Natural killer cell treated with Interleukin-12 subunit alpha and Interleukin-12 subunit beta and Interleukin-15 and Interleukin-18, amount 100 ng/mL, for 72 hours (primary cell): ENCODE measurements around the gene LAMA3. TPM values are rescaled to one million over a fixed set of nuclear protein-coding genes. Genes with fewer than 3 reads are reported as not detected.
A peak's percentile ranks its signal among the peaks of the same experiment; 100 is the strongest.

Experiments
- ATAC-seq, 2 donors: fragments of 150-1000 bp; cut with Tn5 transposase in 1 of 2; sonication (Bioruptor Pico), chemical (Tn5 transposase) in 1 of 2; 2 replicates each; pipeline ENCODE4 v1.10.0; 2021
- DNase-seq: peaks from one replicate; pipeline ENCODE4 v3.0.0; 2022; ENCODE audit warnings: low spot score
- H3K27ac Mint-ChIP-seq, 2 donors: 1 replicate in 1 of 2; 2 replicates in 1 of 2; pipeline ENCODE4 v1.8.0; 2022; ENCODE audit warnings: mixed read lengths in 2 of 2, mild to moderate bottlenecking in 1 of 2, moderate library complexity in 1 of 2
- H3K27me3 Mint-ChIP-seq, 2 donors: 1 replicate in 1 of 2; 2 replicates in 1 of 2; pipeline ENCODE4 v1.8.0; 2022; ENCODE audit warnings: mixed read lengths in 2 of 2
- H3K36me3 Mint-ChIP-seq: one replicate; pipeline ENCODE4 v1.8.0; 2022; ENCODE audit warnings: mixed read lengths
- H3K4me1 Mint-ChIP-seq, 2 donors: 1 replicate in 1 of 2; 2 replicates in 1 of 2; pipeline ENCODE4 v1.8.0; 2022; ENCODE audit warnings: low read depth in 2 of 2, mixed read lengths in 2 of 2, mild to moderate bottlenecking in 1 of 2
- H3K4me3 Mint-ChIP-seq: one replicate; pipeline ENCODE4 v1.8.0; 2022; ENCODE audit warnings: mixed read lengths
- H3K9me3 Mint-ChIP-seq: 2 replicates; pipeline ENCODE4 v1.8.0; 2022; ENCODE audit warnings: mixed read lengths
- total RNA-seq, 2 donors: library from RNA; stranded (reverse); gene quantifications; one replicate each; pipeline ENCODE4 v1.2.3, GENCODE V29; 2022

Gene LAMA3
- total RNA-seq, 2 donors from 2014 or later, result 0.10 to 0.11 TPM

GRCh38 chr18:23889907-23890306 is 200.7 kb downstream of the LAMA3 start:
- Mint-ChIP-seq H3K27ac (no peak overlapping the region), H3K9me3 (no peaks in the 10 kb centered on the region), H3K27me3 (no peaks in the 10 kb centered on the region), H3K36me3 (no peaks in the 10 kb centered on the region), H3K4me1 (peaks cover 18 to 20% of the 10 kb centered on the region in 2 donors), H3K4me3 (no peak overlapping the region)
- ATAC-seq, result no peak
- no peak for DNase-seq

DNA sequence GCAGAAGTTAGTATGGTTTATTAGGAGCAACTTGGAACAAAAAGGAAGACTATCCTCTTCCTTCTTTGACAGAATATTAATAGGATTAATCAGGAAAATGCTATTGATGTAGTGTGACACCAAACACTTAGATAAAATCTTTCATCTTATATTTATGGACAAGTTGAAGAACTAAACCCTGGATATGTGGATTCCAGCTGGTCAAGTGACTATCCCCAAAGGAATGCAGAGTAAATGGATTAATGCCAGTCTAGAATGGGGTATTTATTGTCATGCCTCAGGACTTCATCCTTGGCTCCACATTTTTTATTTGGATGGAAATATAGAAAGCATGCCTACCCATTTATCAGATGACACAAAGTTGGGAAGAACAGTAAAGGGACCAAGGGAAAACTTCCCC is 201.3 kb downstream of the LAMA3 start:
- no peaks in the 10 kb centered on the region for H3K27me3 Mint-ChIP-seq
- H3K4me1 Mint-ChIP-seq, result peaks cover 11 to 13% of the 10 kb centered on the region in 2 donors
- DNase-seq, result no peak
- H3K4me3 Mint-ChIP-seq, result no peak overlapping the region
- H3K27ac Mint-ChIP-seq, result no peak overlapping the region
- ATAC-seq, result no peak
- H3K36me3 Mint-ChIP-seq, result no peaks in the 10 kb centered on the region
- H3K9me3 Mint-ChIP-seq, result no peaks in the 10 kb centered on the region

DNA sequence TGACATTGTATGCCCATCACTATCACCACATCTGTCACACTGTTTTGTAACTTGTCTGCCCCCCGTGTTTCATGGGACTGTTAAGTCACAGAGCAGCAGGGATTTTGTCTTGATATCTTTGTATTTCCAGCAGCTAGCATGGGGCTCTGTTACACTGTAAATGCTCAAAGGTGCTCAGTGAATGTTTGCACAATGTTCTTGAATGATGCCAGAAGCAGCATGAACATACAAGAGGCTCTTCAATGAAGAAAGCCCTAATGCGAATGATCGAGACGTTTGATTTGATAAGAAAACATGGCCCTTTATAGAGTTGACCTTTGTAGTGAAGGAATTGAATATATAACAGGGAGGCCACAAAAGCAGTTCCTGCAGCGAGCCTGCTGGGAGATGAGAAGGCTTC is 204.4 kb downstream of the LAMA3 start:
- H3K4me3 Mint-ChIP-seq, result no peak overlapping the region
- H3K36me3 Mint-ChIP-seq, result no peaks in the 10 kb centered on the region
- H3K27me3 Mint-ChIP-seq, result peaks cover 0 to 7% of the 10 kb centered on the region in 2 donors

DNA sequence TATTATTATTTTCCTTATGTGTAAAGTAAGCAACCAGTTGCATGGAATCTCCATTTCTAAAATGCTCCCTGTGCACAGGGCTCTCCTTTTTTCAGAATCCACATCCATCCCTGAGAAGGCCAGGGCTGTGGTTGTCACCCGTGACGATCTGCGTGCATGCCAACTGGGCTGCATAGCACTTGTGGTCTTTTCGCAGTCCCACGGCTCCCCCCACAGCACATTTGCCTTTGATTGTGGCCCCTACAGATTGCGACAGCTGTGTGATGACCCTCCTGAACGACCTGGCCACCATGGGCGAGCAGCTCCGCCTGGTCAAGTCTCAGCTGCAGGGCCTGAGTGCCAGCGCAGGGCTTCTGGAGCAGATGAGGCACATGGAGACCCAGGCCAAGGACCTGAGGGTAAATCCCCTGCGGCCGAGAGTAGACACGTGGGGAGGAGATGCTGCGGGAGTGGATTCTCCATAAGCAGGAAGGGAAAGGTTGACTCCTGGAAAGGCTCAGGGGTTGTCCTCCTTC is 205.5 kb downstream of the LAMA3 start:
- Mint-ChIP-seq H3K27ac (no peak overlapping the region), H3K36me3 (no peaks in the 10 kb centered on the region), H3K4me3 (no peak overlapping the region), H3K9me3 (no peaks in the 10 kb centered on the region), H3K4me1 (no peaks in the 10 kb centered on the region), H3K27me3 (peaks cover 0 to 7% of the 10 kb centered on the region in 2 donors)
- no peak for DNase-seq
- ATAC-seq, result no peak

More for the DNA sequence above, 204.4 kb downstream of the LAMA3 start:
- no peak for ATAC-seq
- H3K4me1 Mint-ChIP-seq, result no peaks in the 10 kb centered on the region
- no peaks in the 10 kb centered on the region for H3K9me3 Mint-ChIP-seq
- DNase-seq, result no peak
- H3K27ac Mint-ChIP-seq, result no peak overlapping the region

DNA sequence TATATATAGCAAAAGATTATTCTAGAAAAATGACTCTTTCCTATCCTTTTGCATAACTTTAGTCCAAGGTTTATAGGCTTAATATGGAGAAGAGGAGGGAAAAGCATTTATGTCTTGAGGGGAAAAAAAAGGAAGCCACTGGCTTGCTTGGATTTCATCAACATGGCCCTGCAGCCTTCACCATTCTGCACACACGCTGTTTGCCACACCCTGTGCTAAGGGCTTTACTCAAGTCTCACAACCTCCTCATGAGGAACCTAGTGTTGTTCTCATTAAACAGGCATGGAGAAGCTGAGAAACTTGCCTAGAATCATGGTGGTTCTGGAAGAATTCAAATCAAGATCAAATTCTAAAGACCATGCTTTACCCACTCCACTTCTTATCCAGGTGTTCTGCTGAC is 208.0 kb downstream of the LAMA3 start:
- Mint-ChIP-seq H3K4me1 (no peaks in the 10 kb centered on the region), H3K4me3 (no peak overlapping the region), H3K9me3 (no peaks in the 10 kb centered on the region), H3K27me3 (peaks cover 0 to 7% of the 10 kb centered on the region in 2 donors), H3K36me3 (no peaks in the 10 kb centered on the region), H3K27ac (no peak overlapping the region)
- DNase-seq (no peak), ATAC-seq (no peak)

GRCh38 chr18:23897733-23898132 is 208.5 kb downstream of the LAMA3 start:
- ATAC-seq, result no peak
- no peak overlapping the region for H3K4me3 Mint-ChIP-seq
- no peak overlapping the region for H3K27ac Mint-ChIP-seq
- H3K27me3 Mint-ChIP-seq, result peaks cover 0 to 7% of the 10 kb centered on the region in 2 donors
- no peaks in the 10 kb centered on the region for H3K4me1 Mint-ChIP-seq
- no peaks in the 10 kb centered on the region for H3K36me3 Mint-ChIP-seq
- DNase-seq, result no peak
- H3K9me3 Mint-ChIP-seq, result no peaks in the 10 kb centered on the region

- Mint-ChIP-seq H3K27ac (no peak overlapping the region), H3K9me3 (no peaks in the 10 kb centered on the region), H3K4me1 (no peaks in the 10 kb centered on the region), H3K4me3 (no peak overlapping the region), H3K27me3 (peaks cover 0 to 7% of the 10 kb centered on the region in 2 donors), H3K36me3 (no peaks in the 10 kb centered on the region)
- DNase-seq (no peak), ATAC-seq (no peak)
These were observed 211.7 kb downstream of the LAMA3 start for GRCh38 chr18:23900994-23901393.

GRCh38 chr18:23902396-23902795 is 213.1 kb downstream of the LAMA3 start:
- Mint-ChIP-seq H3K4me3 (no peak overlapping the region), H3K4me1 (no peaks in the 10 kb centered on the region), H3K27ac (no peak overlapping the region), H3K27me3 (no peaks in the 10 kb centered on the region), H3K36me3 (no peaks in the 10 kb centered on the region), H3K9me3 (no peaks in the 10 kb centered on the region)
- no peak for DNase-seq
- ATAC-seq, result no peak

DNA sequence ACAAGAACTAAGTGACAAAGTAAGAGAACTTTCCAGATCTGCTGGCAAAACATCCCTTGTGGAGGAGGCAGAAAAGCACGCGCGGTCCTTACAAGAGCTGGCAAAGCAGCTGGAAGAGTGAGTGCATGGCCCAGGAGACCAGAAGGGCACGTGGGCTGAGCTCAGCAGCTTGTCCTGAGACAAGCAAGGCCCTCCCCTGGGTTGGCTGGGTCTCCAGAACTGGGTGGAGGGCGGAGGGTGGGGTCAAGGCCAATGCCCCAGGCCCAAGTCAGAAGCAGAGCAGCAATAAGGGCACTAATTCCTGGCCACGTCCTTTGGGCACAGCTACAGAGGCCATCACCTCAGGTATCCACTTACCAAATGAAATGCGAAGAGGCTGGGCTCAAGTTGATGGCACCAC is 214.7 kb downstream of the LAMA3 start:
- Mint-ChIP-seq H3K27ac (no peak overlapping the region), H3K27me3 (no peaks in the 10 kb centered on the region), H3K36me3 (no peaks in the 10 kb centered on the region), H3K4me3 (no peak overlapping the region), H3K9me3 (no peaks in the 10 kb centered on the region), H3K4me1 (no peaks in the 10 kb centered on the region)
- DNase-seq (no peak), ATAC-seq (no peak)

- H3K4me1 Mint-ChIP-seq, result peaks cover 0 to 2% of the 10 kb centered on the region in 2 donors
- no peaks in the 10 kb centered on the region for H3K9me3 Mint-ChIP-seq
- H3K4me3 Mint-ChIP-seq, result no peak overlapping the region
- DNase-seq (no peak), ATAC-seq (no peak)
- no peaks in the 10 kb centered on the region for H3K36me3 Mint-ChIP-seq
- no peaks in the 10 kb centered on the region for H3K27me3 Mint-ChIP-seq
- H3K27ac Mint-ChIP-seq, result no peak overlapping the region
These were observed 217.4 kb downstream of the LAMA3 start for GRCh38 chr18:23906658-23907057.

DNA sequence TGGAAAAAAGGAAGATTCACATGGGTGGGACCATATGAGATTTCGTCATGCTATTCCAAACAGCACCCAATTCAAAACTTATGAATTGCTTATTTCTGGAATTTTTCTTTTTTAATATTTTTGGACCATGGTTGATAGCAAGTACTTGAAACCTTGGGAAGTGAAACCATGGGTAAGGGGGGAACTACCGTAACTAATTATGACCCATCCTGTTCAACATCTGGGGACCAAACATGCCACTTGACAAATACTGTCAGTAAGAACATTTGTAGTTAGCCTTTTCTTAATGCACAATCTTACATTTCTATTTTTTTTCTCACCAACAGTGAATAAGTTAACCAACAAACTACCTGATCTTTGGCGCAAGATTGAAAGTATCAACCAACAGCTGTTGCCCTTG is 219.6 kb downstream of the LAMA3 start:
- H3K9me3 Mint-ChIP-seq, result no peaks in the 10 kb centered on the region
- H3K27ac Mint-ChIP-seq, result no peak overlapping the region
- no peaks in the 10 kb centered on the region for H3K36me3 Mint-ChIP-seq
- no peak overlapping the region for H3K4me3 Mint-ChIP-seq
- ATAC-seq, result no peak
- peaks cover 0 to 2% of the 10 kb centered on the region in 2 donors for H3K4me1 Mint-ChIP-seq
- no peaks in the 10 kb centered on the region for H3K27me3 Mint-ChIP-seq
- DNase-seq, result no peak

DNA sequence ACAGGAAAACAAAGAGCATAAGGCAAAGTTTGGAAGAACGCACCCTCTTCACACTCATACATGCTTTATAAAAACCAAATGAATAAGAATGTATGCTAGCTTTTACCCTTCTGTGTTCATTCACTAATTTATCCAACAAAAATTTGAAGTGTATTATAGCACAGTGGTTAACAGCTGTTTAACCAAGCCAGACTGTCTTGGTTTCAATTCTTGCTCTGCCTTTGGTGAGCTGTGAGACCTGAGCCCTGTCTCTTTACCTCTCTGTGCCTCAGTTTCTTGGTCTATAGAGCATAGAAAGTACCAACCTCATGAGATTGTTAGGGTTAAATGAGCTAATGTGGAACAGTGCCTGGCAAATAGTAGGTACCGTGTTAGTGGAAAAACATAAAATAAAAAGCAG is 220.8 kb downstream of the LAMA3 start:
- Mint-ChIP-seq H3K27me3 (no peaks in the 10 kb centered on the region), H3K4me1 (peaks cover 0 to 2% of the 10 kb centered on the region in 2 donors), H3K27ac (no peak overlapping the region), H3K36me3 (no peaks in the 10 kb centered on the region), H3K4me3 (no peak overlapping the region), H3K9me3 (no peaks in the 10 kb centered on the region)
- ATAC-seq, result no peak
- DNase-seq, result no peak

- no peak overlapping the region for H3K4me3 Mint-ChIP-seq
- no peaks in the 10 kb centered on the region for H3K9me3 Mint-ChIP-seq
- DNase-seq, result no peak
- H3K4me1 Mint-ChIP-seq, result peaks cover 0 to 2% of the 10 kb centered on the region in 2 donors
- peaks cover 0 to 2% of the 10 kb centered on the region in 2 donors for H3K27me3 Mint-ChIP-seq
- no peaks in the 10 kb centered on the region for H3K36me3 Mint-ChIP-seq
- ATAC-seq, result no peak
- H3K27ac Mint-ChIP-seq, result no peak overlapping the region
These were observed 223.1 kb downstream of the LAMA3 start for GRCh38 chr18:23912356-23912755.

- Mint-ChIP-seq H3K27ac (no peak overlapping the region), H3K4me3 (no peak overlapping the region), H3K4me1 (peaks cover 4% of the 10 kb centered on the region in 2 donors), H3K36me3 (no peaks in the 10 kb centered on the region), H3K27me3 (peaks cover 16 to 21% of the 10 kb centered on the region in 2 donors), H3K9me3 (no peaks in the 10 kb centered on the region)
- DNase-seq (no peak), ATAC-seq (no peak)
These were observed 227.1 kb downstream of the LAMA3 start for GRCh38 chr18:23916338-23916737.

DNA sequence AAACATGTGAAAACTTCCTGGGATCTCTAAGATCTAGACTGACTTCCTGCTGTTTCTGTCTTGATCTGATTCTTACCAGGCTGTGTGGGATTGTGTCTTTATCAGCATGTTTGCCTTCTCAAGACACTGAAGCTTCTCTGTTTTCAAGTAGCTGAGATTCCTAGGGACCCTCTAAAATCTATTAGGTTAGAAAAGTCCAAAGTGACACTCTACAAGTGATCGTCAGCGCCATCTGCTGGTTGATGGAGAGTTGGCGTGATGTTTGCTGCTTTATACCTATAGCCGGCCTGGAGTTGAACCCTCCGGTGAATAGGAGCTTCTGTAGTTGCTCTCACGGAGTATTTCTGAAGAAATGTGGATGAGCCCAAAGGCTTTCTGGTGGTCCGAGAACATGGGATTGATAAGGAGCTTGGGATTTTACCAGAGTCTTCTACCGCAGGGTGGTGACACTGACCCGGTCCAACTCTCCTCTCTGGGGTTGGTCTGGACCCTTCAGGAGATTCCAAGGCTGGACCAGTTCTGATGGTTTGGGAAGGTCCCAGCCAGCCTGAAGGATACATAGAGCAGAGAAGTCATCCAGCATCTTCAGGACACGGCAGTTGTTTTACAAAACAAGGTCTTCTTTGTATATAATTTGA is 229.3 kb downstream of the LAMA3 start:
- Mint-ChIP-seq H3K36me3 (no peaks in the 10 kb centered on the region), H3K4me3 (no peak overlapping the region), H3K4me1 (peaks cover 11 to 14% of the 10 kb centered on the region in 2 donors), H3K9me3 (peaks cover 3% of the 10 kb centered on the region), H3K27ac (no peak overlapping the region), H3K27me3 (peaks cover 21 to 22% of the 10 kb centered on the region in 2 donors)
- ATAC-seq (peak; percentile 59 to 62), DNase-seq (peak; percentile 82)
